Tibial nerve (tissue), 4 donors: ENCODE data around the gene RPS25. TPM values are rescaled to one million over a fixed set of nuclear protein-coding genes. Genes with fewer than 3 reads are reported as not detected.
A peak's percentile ranks its signal among the peaks of the same experiment; 100 is the strongest.

Experiments used
- DNase-seq, 2 donors: peaks; one replicate each; pipeline ENCODE4 v3.0.0-alpha.2; 2019; ENCODE audit warnings: low spot score in 2 of 2
- H3K27ac ChIP-seq, 4 donors: fragments of 200-600 bp; sonication (generic) in 3 of 4; one replicate each; pipeline ENCODE4 v1.5.1; 2017 to 2019; ENCODE audit warnings: mild to moderate bottlenecking in 1 of 4
- H3K27me3 ChIP-seq, 2 donors: fragments of 200-600 bp; sonication (generic) in 1 of 2; one replicate each; pipeline versions ENCODE4 v1.5.1 to v1.6.0; 2017 to 2019
- H3K36me3 ChIP-seq, 3 donors: fragments of 200-600 bp; sonication (generic); one replicate each; pipeline ENCODE4 v1.5.1; 2018 to 2019
- H3K4me1 ChIP-seq, 4 donors: fragments of 200-600 bp; sonication (generic) in 3 of 4; one replicate each; pipeline ENCODE4 v1.5.1; 2017 to 2019
- H3K4me3 ChIP-seq, 4 donors: fragments of 200-600 bp; sonication (generic) in 3 of 4; one replicate each; pipeline ENCODE4 v1.5.1; 2017 to 2019; ENCODE audit warnings: mild to moderate bottlenecking in 1 of 4, moderate library complexity in 1 of 4
- H3K9me3 ChIP-seq, 4 donors: fragments of 200-600 bp; sonication (generic) in 3 of 4; one replicate each; pipeline ENCODE4 v1.5.1; 2017 to 2019
- EP300 ChIP-seq, 2 donors: sonication (generic); formaldehyde crosslinking; IDR thresholded peaks; one replicate each; pipeline ENCODE4 v1.6.1; 2017; ENCODE audit warnings: antibody characterized with exemption in 2 of 2, mild to moderate bottlenecking in 1 of 2
- POLR2A ChIP-seq, 2 donors: fragments of 450-650 bp; IDR thresholded peaks; one replicate each; pipeline ENCODE4 v1.6.1; 2017; ENCODE audit warnings: antibody characterized with exemption in 2 of 2, mild to moderate bottlenecking in 2 of 2, moderate library complexity in 2 of 2
- WGBS, 2 donors: methylation state at CpG; one replicate each; pipeline ENCODE4 v1.1.5; 2018; 5-methylcytosine and 5-hydroxymethylcytosine counted together
- total RNA-seq, 4 donors: library from RNA; depleted of rRNA; stranded (reverse); fragments of >200 nt; gene quantifications; one replicate each; pipeline ENCODE4 v1.1.0, GENCODE V29; 2016
- TF ChIP-seq, protein P1 (sequence below), 5 experiments: fragments of 200-600 bp in 3 of 5; fragments of 450-650 bp in 2 of 5; sonication (generic) in 3 of 5; IDR thresholded peaks; one replicate each; pipeline ENCODE4 v1.5.1; 2016 to 2019; ENCODE audit warnings: antibody characterized with exemption in 5 of 5, mild to moderate bottlenecking in 3 of 5, moderate library complexity in 2 of 5

RPS25 gene
- total RNA-seq, 4 donors from 2014 or later, result 1,034 to 1,871 (median 1,524) TPM

DNA sequence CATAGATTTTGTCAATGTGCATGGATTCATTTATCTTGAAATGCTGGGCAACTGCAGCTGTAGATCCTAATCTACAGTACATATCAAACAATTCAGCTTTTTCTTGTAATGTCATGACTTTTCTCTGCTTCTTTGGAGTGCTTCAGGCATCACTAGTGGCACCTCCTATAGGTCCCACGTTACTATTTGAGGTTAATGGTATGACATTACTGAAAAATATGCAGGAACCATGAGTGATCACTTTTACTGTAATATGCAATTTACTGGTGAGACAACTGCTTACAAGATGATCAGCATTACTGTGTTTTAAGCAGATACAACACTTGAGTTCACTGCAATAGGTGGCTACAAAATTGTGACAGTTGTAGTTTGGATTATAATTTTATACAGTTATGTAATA lies 17.2 kb downstream of the RPS25 start:
- peaks cover 0 to 67% (median 9%) of the 10 kb centered on the region in 3 donors for H3K36me3 ChIP-seq
- TF ChIP-seq EP300 (IDR thresholded peaks at IDR 0.05) (no peak), POLR2A (IDR thresholded peaks at IDR 0.05) (no peak)
- TF ChIP-seq, protein P1, sequence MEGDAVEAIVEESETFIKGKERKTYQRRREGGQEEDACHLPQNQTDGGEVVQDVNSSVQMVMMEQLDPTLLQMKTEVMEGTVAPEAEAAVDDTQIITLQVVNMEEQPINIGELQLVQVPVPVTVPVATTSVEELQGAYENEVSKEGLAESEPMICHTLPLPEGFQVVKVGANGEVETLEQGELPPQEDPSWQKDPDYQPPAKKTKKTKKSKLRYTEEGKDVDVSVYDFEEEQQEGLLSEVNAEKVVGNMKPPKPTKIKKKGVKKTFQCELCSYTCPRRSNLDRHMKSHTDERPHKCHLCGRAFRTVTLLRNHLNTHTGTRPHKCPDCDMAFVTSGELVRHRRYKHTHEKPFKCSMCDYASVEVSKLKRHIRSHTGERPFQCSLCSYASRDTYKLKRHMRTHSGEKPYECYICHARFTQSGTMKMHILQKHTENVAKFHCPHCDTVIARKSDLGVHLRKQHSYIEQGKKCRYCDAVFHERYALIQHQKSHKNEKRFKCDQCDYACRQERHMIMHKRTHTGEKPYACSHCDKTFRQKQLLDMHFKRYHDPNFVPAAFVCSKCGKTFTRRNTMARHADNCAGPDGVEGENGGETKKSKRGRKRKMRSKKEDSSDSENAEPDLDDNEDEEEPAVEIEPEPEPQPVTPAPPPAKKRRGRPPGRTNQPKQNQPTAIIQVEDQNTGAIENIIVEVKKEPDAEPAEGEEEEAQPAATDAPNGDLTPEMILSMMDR (IDR thresholded peaks at IDR 0.05), result no peak
- no peak overlapping the region for H3K27ac ChIP-seq
- no peaks in the 10 kb centered on the region for H3K27me3 ChIP-seq
- H3K4me3 ChIP-seq, result no peak overlapping the region
- no peaks in the 10 kb centered on the region for H3K9me3 ChIP-seq
- DNase-seq, result no peak
- WGBS, 2 donors, result 38 to 43% methylated on average over 1 of the region's 1 CpG
- H3K4me1 ChIP-seq, result peaks cover 0 to 34% (median 20%) of the 10 kb centered on the region in 4 donors

DNA sequence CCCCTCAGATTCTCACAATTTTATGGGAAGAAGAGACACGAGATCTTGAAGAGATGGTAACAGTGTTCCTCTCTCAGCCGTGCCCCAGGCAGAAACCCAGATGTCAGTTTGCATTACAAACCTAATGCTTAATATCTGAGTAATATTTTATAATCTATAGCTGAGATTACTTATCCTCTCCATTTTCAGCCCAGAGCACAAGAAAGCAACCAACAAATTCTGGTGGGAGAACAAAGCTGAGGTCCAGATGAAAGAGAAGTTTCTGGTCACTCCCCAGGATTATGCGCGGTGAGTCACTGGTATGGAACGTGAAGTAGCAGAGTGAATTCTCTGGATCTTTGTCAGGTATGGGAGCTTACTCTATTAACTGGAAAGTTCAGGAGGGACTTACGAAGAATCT lies 19.3 kb downstream of the RPS25 start:
- no peaks in the 10 kb centered on the region for H3K27me3 ChIP-seq
- no peak for TF ChIP-seq POLR2A (IDR thresholded peaks at IDR 0.05)
- no peak for TF ChIP-seq EP300 (IDR thresholded peaks at IDR 0.05)
- TF ChIP-seq, protein P1 (IDR thresholded peaks at IDR 0.05), result no peak
- peaks cover 0 to 34% (median 20%) of the 10 kb centered on the region in 4 donors for H3K4me1 ChIP-seq
- 48 to 53% methylated on average over 6 of the region's 6 CpGs for WGBS, 2 donors
- peak overlapping the region in 3 of 4 donors; percentile 80 to 92 (median 89) for H3K27ac ChIP-seq
- peak overlapping the region; percentile 83 to 96 (median 92) for H3K4me3 ChIP-seq
- DNase-seq, result no peak
- H3K36me3 ChIP-seq, result peaks cover 0 to 48% (median 9%) of the 10 kb centered on the region in 3 donors
- no peaks in the 10 kb centered on the region for H3K9me3 ChIP-seq

DNA sequence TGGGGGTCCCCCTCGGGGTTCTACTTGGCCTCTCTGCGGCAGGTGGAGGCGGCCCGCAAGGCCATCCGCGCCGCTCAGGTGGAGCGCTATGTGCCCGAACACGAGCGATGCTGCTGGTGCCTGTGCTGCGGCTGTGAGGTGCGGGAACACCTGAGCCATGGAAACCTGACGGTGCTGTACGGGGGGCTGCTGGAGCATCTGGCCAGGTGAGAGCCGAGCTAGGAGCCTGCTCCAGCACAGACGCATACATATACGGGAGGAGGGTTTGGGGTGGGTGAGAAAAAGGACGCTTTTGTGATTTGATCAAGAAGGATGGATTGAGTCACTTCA lies 19.8 kb downstream of the RPS25 start:
- WGBS, 2 donors, result 1 to 2% methylated on average over 15 to 19 of the region's 19 CpGs
- no peaks in the 10 kb centered on the region for H3K27me3 ChIP-seq
- TF ChIP-seq EP300 (IDR thresholded peaks at IDR 0.05), result no peak
- TF ChIP-seq, protein P1 (IDR thresholded peaks at IDR 0.05), result no peak
- TF ChIP-seq POLR2A (IDR thresholded peaks at IDR 0.05), result no peak
- H3K27ac ChIP-seq, result peak overlapping the region; percentile 76 to 92 (median 84)
- peaks cover 0 to 43% (median 9%) of the 10 kb centered on the region in 3 donors for H3K36me3 ChIP-seq
- H3K4me1 ChIP-seq, result peaks cover 0 to 34% (median 20%) of the 10 kb centered on the region in 4 donors
- DNase-seq, result no peak
- peak overlapping the region; percentile 83 to 96 (median 92) for H3K4me3 ChIP-seq
- H3K9me3 ChIP-seq, result no peaks in the 10 kb centered on the region

DNA sequence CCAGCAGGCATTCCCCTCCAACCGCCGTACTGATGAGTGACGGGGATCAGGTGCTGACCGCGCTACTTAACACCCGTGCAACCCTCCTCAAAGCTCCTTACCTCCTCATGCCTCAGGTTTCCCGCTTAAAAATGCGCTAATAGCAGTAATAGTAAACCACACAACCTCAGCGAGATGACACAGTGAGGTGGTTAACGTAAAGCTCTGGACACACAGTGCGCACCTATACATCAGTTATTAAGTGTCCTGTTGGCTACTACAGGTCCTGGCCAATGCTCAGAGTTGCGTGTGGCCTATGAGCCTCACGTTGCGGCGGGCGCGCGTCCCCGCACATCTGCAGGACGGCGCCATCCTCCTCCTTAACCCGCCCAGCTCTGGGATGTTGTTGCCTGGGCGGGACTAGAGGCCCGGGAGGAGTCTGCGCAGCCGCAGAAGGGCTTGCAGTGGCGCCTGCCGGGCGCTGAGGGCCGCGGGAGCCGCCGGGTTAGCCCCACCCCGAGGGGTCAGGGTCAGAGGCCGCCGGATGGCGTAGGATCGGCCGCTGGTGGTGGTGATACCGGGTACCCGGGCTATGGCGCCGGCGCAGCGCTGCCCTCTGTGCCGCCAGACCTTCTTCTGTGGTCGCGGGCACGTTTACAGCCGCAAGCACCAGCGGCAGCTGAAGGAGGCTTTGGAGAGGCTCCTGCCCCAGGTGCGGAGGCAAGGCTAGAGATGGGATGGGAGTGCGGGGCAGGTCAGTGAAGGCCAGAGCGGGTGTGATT lies 20.3 kb downstream of the RPS25 start, which contains the start of gene CENATAC:
TSS of gene CENATAC (plus strand) at position 512 of the 761 bp plus-strand sequence. CDS start at position 572, 60 bp downstream.
- TF ChIP-seq POLR2A (IDR thresholded peaks at IDR 0.05) (peak; percentile 32 to 93), EP300 (IDR thresholded peaks at IDR 0.05) (peak; percentile 94)
- TF ChIP-seq, protein P1 (IDR thresholded peaks at IDR 0.05), result peak in 2 of 5 experiments; percentile 37 to 60
- peaks cover 0 to 34% (median 20%) of the 10 kb centered on the region in 4 donors for H3K4me1 ChIP-seq
- H3K4me3 ChIP-seq, result peak within 1 kb of the TSS; percentile 83 to 96 (median 92)
- H3K27me3 ChIP-seq, result no peaks in the 10 kb centered on the region
- peak within 1 kb of the TSS; percentile 76 to 92 (median 84) for H3K27ac ChIP-seq
- peak; percentile 88 to 89 for DNase-seq
- no peaks in the 10 kb centered on the region for H3K9me3 ChIP-seq
- WGBS, 2 donors, result 0 to 1% methylated on average over 22 to 44 of the region's 54 CpGs
- peaks cover 0 to 38% (median 9%) of the 10 kb centered on the region in 3 donors for H3K36me3 ChIP-seq
